CD4-positive, alpha-beta T cell treated with Interleukin-17A for 1 hour (primary cell): ENCODE measurements around the gene PANK2.
A peak's percentile ranks its signal among the peaks of the same experiment; 100 is the strongest.
"Not testable (repeated sequence)": the region's sequence is repeated elsewhere in the genome, so short reads cannot be mapped to it uniquely, and the experiment has no call there.

ENCODE experiments used
- DNase-seq: peaks from one replicate; pipeline ENCODE4 v3.0.0-alpha.2; 2020

The PANK2 gene

DNA sequence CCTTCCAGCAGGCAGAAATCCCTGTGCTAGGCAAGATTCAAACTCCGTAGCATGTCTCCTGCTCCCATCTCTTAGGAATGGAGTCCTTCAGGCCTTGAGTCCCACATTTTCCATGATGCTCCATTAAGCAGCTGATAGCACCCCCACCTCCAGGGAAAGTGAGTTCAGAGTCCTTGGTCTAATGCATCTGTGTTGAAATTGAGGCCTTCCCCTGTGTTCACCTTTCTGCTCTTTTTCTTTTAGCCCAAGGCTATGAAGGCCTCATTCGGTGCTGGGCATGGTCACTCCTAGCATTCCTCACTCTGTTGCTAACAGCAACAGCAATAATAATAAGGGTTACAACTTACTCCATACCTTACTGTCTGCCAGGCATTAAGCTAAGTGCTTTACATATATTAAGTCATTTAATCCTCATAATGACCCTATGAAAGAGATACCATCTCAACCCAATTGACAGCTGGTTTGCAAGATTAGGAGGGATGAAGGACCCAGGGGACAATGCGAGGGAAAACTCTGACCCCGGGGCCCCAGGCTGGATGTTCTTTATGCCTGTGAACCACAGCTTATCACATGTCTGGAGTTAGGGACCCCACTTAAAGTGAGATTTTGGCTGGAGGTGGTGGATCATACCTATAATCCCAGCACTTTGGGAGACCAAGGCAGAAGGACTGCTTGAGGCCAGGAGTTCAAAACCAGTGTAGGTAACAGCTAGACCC lies 17.5 kb upstream of the PANK2 start:
- no peak for DNase-seq

DNA sequence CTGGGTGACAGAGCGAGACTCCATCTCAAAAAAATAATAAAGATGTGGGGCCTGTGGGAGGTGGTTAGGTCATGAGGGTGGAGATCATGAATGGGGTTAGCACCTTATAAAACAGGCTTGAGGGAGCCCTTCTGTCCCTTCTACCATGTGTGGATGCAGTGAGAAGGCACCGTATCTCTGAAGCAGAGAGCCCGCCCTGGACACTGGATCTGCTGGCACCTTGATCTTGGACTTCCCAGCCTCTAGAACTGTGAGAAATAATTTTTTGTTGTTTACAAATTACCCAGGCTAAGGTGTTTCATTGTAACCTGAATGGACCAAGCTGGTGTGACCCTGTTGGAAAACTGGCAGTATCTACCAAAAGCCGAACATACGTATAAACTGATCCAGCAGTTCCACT lies 15.7 kb upstream of the PANK2 start:
- no peak for DNase-seq

DNA sequence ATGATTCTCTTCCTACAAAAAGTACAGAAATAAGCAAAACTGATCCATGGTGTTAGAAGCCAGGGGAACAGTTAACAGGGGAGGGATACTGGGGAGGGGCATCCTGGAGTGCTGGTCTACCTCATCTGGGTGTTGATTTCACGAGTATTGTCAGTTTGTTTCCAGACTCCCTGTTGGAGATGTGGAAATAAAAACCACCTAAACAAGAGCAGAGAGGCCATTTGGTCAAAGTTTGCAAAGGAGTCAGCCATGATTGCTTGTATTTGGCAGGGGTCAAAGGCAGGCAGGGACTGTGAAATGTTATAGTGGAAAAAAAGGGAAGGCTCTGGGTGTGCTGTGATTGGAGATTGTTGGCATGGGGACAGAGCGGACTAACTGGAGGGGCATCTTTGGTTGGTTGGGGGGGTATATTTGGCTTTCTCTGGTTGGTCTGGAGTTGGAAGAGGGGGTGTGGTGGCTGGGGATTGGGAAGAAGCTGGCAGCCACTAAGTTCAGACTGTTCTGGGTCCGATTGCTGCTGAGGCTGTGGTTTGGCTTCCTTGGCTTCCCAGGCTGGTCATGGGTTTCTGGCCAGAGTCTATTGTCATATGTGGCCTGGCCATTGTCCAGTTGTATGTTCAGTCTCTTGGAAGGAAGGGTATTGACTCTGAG lies 14.9 kb upstream of the PANK2 start:
- DNase-seq, result no peak

DNA sequence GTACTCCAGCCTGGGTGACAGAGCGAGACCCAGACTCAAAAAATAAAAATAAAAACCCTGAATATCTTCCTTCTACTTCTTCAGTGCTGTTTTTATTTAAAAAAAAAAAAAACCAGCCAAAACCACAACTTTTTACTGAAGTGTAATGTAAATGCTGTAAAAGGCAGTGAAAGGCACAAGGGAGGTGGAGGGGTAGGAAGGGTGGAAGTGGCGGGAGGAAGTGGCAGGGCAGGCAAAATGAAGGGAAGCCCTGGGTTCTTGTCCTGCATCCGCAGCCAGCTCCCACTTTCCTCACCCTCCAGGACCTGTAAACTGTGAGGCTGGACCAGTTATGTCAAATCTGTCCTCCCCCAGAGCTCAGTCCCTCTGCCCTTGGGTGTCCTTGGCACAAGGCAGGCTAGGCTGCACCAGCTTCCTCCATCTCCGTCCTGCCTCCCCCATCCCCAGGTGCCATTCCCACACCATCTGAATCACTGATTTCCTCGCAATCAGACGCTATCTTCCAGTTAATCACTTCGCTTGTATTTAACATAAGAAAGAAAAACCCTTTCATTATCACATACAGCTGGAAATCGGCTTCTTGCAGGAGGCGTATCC lies 13.7 kb upstream of the PANK2 start:
- no peak for DNase-seq

DNA sequence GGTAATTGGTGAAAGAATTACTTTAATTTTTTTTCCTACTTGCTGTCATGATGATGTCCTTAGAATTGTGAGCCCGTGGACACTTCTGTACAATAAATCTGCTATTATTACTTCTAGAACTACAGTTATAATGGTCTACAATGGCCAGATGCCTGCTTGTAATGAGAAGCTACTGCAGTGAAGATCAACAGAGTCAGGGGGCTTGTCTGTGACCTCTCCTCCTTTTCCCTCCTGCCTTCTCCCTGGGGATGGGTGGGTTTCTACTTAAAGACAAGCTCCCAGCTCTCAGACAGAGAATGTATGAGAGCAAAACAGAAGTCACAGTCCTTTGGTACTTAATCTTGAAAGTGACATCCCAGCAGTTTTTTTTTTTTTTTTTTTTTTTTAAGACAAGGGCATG lies 13.2 kb upstream of the PANK2 start:
- DNase-seq, result no peak

DNA sequence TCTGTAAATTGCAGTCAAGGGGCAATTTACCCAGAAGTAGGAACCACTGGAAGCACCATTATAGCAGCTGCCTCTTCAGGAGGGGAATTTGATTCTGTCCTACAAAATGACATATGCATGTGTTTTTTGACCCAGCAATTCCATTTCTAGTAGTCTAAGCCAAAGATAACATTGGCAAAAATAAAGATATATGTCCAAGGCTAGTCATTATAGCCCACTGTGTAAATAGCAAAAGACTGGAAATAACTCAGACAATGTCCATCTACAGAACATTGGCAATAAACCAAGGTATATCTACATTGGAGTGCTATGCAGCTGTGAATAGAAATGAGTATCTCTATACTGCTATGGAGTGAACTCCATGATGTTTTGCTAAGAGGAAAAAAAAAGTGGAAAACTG lies 12.5 kb upstream of the PANK2 start:
- no peak for DNase-seq

DNA sequence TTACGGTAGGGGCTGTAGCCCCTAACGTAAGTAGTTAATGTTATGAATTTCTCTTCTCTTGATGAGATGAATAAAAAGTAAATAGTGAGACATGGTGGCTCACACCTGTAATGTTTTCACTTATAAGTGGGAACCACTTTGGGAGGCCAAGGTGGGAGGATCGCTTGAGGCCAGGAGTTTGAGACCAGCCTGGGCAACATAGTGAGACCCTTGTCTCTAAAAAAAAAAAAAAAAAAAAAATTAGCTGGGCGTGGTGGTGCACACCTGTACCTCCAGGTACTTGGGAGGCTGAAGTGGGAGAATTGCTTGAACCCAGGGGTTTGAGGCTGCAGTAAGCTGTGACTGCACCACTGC lies 10.3 kb upstream of the PANK2 start:
- DNase-seq, result not testable (repeated sequence)

DNA sequence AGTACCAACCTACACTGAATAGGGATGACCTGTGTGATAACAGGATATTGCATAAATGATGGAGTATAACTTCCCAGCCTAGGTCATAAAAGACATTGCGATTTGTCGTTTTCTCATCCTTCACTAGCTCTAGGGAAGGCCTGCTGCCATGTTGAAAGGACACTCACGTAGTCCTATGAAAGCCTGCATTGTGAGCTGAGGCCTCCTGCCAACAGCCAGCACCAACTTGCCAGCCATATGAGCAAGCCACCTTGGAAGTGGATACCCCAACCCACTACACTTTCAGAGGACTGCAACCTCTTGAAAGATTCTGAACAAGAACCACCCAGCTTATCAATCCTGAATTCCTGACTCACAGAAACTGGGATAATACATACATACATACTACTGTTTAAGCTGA lies 3.5 kb upstream of the PANK2 start:
- DNase-seq, result no peak

DNA sequence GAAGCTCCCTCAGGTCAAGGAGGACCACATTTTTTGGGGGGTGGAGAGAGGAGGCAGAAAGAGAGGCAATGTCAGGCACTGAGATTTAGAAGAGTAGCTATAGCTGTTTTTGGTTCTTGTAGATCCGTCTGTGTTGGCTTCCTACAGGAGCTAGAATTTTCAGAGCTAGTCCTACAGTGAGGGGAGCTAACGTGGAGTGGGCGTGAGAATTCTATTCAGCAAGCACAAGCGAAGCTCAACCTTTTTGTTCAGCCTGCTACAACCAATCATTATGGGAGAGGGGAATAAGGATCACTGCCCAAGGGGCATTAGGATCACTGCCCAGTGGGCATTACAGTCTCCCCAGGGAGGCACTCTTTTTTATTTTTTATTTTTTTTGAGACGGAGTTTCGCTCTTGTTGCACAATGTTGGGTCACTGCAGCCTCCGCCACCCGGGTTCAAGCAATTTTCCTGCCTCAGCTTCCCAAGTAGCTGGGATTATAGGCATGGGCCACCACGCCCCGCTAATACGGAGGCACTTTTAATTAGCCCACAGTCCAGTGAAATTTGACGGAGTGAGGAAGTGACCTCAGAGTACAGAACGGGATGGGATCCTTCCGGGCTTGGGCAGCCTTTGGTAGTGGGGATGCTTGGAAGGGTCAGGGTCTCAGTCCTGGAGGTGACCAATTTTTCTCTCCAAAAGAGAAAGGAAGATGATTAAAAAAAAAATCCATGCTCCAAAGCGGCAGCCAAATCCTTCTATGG lies 1.1 kb upstream of the PANK2 start:
- DNase-seq, result no peak

DNA sequence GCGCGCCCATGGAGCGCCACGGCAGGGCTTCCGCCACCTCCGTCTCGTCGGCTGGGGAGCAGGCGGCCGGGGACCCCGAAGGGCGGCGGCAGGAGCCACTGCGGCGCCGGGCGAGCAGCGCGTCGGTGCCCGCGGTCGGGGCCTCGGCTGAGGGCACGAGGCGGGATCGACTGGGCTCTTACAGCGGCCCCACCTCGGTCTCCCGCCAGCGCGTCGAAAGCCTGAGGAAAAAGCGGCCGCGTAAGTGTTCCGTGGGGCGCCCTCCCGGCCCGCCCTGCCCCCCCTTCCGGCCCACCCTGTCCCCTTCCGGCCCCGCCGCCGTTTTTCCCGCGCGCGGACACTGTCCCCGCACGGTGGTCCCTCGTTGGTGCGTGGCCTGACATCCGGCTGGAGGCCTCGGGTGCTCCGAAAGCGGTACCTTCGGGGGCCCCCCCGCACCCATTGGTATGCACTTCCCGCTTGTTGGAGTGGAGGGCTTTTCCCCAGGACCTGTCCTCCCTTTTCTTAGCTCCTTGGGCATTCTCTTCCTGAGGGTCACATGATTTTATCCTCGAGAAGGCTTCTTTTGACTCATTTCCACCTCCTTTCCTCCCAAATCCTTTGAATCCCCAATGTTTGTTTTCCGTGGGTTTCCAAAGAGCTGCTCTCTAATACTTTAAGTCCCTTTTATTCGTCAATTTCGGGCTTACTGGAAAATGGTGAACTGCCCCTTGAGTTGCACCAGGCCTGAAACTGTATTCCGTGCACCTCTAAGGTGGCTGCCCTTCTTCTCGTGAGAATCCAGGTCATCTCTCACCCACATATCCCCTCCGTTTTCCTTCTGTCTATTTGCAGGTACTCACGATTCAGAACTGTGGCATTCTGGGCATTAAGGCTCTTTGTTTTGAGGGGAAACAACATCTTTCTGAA lies 556 bp downstream of the PANK2 start:
- DNase-seq, result peak; percentile 42

DNA sequence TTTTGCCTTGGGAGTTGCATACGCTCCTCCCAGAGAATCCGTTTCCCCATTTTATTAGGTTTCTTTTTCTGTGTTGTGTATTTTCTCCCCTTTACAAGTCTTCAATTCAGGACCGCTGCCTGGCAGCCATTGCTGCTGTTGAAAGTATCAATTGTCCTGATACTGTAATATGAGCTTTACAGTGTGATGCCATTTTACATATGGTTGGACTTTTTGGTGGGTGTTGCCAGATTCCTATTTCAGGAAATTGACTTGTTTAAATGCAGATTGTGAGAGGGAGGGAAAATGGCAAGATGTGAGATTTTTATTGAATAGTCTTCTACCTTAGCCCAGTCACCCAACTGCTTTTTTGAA lies 1.2 kb downstream of the PANK2 start:
- DNase-seq, result peak; percentile 28

DNA sequence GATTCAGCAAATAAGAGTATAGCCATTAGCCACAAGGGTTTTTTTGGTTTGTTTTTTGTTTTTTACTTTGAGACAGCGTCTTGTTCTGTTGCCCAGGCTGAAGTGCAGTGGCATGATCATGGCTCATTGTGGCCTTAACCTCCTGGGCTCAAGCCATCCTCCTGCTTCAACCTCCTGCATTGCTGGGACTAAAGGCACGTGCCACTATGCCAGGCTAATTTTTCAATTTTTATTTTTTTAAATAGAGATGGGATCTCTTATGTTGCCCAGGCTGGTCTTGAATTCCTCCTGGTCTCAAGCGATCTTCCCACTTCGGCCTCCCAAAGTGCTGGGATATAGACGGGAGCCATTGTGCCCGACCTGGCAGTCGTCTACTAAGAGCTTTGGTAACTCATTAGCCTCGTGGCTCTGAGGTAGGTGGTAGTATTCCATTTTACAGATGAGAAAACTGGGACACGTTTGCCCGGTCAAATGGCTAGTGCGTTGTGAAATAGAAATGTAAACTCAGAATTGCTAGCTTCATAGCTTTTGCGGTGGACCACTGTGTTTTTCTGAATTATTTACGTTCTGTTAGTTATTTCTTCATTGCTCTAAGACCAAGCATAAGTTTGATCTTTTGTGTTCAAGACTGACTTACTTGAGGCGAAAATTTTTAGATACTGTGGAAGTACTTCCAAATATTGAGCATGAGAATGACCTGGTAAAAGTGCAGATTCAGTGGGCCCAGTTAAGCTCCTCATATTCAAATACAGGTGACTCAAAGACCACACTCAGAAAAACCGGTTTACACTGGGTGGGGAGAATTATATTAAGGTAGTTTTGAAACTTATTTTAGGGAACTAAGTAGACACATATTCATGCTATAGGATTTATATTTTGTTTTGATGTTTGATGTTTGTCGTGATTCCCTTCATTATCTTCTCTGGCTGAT lies 2.1 kb downstream of the PANK2 start:
- DNase-seq, result no peak

DNA sequence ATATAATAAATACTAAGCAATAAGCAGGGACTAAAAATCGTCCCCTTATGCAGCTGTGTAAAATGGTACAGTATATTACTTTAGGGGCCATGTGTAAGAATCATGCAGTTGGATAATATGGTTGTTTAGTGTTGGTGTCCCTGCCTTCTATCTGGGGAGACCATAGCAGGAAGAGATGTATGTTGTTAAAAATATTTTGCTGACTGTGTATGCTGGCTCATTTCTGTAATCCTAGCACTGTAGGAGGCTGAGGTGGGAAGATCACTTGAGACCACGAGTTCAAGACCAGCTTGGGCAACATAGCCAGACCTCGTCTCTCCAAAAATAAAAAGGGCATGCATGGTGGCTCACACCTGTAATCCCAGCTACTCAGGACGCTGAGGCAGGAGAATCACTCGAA lies 5.6 kb downstream of the PANK2 start:
- DNase-seq, result no peak

DNA sequence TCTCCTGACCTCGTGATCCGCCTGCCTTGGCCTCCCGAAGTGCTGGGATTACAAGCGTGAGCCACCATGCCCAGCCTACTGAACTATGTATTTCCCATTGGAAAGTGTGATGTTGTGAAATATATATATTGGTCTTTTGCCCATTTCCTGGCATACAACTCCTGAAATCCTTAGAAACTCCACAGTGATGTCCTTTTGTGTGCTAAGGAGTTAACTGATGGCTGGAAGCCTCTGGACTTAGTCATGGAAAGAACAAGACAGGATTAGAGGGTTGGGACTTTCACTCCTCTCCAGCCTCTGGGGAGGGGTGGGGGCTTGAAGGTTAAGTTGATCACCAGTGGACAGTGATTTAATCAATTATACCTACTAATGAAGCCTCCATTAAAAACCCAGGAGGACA lies 7.1 kb downstream of the PANK2 start:
- DNase-seq, result no peak

DNA sequence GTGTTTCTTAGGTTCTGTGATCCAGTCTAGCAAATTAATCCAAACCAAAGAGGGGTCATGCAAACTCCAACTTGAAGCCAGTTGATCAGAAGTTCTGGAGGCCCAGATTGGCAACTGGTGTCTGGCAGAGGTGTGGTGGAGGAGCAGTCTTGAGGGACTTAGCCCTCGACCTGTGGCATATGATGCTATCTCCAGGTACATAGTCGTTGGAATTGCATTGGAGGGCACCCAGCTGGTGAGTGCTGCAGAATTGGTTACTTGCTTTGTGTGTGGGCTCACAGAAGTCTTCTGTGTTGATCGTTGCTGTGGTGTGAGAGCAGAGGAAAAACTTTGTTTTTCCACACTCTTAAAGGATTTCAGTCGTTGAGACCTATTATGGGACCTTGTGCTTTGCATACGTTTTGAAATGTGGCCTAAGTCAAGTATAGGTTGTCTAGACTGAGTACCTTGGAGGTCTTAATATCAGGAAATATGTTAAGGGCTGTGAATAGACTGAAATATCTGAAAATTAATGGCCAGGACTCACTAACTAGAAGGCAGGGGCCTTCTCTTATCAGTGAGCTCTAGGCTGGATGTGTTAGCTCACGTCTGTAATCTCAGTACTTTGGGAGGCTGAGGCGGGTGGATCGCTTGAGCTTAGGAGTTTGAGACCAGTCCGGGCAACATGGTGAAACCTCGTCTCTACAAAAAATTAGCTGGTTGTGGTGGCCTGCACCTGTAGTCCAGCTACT lies 7.8 kb downstream of the PANK2 start:
- DNase-seq, result no peak

DNA sequence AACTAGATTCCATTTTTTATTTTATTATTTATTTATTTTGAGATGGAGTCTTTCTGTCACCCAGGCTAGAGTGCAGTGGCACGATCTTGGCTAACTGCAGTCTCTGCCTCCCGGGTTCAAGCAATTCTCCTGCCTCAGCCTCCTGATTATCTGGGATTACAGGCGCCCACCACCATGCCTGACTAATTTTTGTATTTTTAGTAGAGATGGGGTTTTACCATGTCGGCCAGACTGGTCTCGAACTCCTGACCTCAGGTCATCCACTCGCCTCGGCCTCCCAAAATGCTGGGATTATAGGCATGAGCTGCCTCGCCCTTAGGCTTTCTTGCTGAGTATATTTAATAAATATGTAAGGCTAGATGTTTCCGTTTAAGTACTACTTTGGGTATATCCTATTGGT lies 9.0 kb downstream of the PANK2 start:
- DNase-seq, result not testable (repeated sequence)

DNA sequence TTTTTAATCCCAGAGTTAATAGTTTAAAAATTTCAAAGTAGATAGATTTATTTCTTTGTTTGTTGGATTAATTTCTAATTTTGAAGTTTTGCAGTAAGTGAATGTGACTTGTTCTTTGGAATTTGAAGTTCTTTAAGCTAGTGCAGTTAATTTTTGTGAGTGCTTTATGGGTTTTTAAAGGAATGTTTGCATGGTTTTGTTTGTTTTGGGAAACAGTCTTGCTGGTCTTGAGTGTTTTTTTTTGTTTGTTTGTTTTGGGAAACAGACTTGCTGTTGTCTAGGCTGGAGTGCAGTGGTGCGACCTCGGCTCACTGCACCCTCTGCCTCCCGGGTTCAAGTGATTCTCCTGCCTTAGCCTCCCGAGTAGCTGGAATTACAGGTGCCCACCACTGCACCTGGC lies 9.5 kb downstream of the PANK2 start:
- DNase-seq, result no peak

DNA sequence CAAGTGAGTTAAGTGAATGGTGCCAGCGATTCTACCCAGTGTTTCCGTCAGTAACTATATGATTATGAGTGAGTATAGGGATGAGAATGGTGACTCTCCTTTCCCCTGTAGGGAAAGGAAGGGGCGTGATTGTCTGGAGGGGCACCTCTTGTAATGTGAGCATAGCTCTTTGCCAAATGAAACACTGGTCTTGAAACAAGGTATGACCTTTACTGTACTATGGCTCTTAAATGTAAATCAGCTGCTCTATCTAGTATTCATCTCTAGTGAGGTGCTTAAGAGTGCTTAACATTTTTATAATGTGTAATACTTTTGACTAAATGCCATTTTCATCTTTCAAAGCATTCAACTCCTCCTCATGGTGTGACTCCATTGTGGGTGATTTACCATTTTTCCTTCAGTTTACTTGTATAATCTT lies 11.0 kb downstream of the PANK2 start:
- DNase-seq, result no peak

DNA sequence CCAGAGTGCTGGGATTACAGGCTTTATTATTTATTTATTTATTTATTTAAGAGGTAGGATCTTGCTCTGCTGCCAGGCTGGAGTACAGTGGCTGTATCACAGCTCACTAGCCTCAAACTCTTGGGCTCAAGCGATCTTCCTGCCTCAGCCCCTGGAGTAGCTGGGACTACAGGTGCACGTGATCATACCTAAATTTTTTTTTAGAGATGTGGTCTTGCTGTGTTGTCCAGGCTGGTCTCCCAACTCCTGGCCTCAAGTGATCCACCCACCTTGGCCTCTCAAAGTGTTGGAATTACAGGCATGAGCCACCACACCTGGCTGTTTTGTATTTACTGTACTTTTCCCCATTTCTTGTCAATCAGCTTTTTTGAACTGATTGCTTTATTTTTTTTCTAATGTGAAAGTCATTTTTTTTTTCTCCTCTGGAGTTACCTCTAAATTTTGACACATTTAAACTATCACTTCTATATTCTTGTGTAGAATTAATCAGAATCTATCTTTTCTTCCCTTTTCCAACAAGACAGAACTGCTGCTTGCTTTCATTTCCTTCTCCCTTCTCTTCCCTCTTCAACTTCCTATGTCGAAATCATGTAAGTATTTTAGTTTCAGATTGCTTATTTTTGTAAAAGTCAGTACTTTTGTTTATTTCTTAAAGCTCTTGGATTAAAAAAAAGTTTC lies 12.0 kb downstream of the PANK2 start:
- DNase-seq, result no peak

DNA sequence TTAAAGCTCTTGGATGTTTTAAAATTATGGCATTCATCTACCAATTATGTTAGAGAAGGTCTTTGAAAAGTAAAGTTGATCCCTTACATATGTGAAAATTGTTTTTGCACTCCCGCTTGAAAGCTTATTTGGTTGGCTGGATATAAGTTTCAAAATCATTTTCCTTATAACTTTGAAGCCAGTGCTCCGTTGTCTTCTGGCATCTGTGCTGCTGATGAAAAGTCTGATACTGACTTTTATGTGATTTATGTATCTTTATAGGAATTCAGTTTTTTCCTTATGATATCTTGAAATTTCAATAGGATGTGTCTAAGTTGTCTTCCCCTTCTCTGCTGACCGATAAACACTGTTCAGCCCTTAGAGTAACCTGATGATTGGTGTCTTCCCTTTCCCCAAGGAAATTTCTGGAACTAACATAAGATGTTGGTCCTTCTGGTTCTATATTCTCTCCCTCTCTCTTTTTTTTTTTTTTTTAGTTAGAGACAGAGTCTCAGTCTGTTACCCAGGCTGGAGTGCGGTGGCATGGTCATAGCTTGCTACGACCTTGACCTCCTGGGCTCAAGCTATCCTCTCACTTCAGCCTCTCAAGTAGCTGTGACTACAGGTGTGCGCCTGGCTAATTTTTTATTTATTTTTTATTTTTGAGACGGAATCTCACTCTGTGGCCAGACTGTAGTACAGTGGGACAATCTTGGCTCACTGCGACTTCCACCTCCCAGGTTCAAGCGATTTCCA lies 12.7 kb downstream of the PANK2 start:
- DNase-seq, result no peak
